Activated T-helper 1 cell treated with anti-CD3 and anti-CD28 coated beads, Interleukin-12 subunit alpha, Interleukin-12 subunit beta, Interleukin-2, Interleukin-4 antibody, amounts not matched to agents 30 ng/mL and 10 ng/mL and 1 ng/mL, durations not matched to agents 14 hours and 24 hours and 36 hours (primary cell): ENCODE data around the gene TMEM219. TPM values are rescaled to one million over a fixed set of nuclear protein-coding genes. Genes with fewer than 3 reads are reported as not detected.

Source experiments
- DNase-seq: peaks from one replicate; pipeline ENCODE4 v3.0.0; 2021; ENCODE audit warnings: low spot score
- H3K27ac Mint-ChIP-seq: one replicate; pipeline ENCODE4 v1.8.0; 2021; ENCODE audit warnings: mild to moderate bottlenecking, mixed read lengths
- H3K27me3 Mint-ChIP-seq: one replicate; pipeline ENCODE4 v1.8.0; 2022; ENCODE audit warnings: mild to moderate bottlenecking, moderate library complexity, mixed read lengths; ENCODE audit not compliant: insufficient read depth
- H3K36me3 Mint-ChIP-seq: one replicate; pipeline ENCODE4 v1.8.0; 2021; ENCODE audit warnings: low read depth, mixed read lengths
- H3K4me1 Mint-ChIP-seq: one replicate; pipeline ENCODE4 v1.8.0; 2021; ENCODE audit warnings: low read depth, mixed read lengths
- H3K4me3 Mint-ChIP-seq: one replicate; pipeline ENCODE4 v1.8.0; 2021; ENCODE audit warnings: mild to moderate bottlenecking, moderate library complexity, mixed read lengths
- H3K9me3 Mint-ChIP-seq: one replicate; pipeline ENCODE4 v1.8.0; 2021; ENCODE audit warnings: mixed read lengths
- intact Hi-C: fragments of 100-400 bp; cut with micrococcal nuclease; formaldehyde crosslinking; loops from one replicate; pipeline ENCODE4 v1.15.1; 2024
- total RNA-seq: library from RNA; stranded (reverse); gene quantifications from 2 replicates; pipeline ENCODE4 v1.2.3, GENCODE V29; 2022

Gene TMEM219
- total RNA-seq, 1 donor from 2014 or later: 43.7 TPM

DNA sequence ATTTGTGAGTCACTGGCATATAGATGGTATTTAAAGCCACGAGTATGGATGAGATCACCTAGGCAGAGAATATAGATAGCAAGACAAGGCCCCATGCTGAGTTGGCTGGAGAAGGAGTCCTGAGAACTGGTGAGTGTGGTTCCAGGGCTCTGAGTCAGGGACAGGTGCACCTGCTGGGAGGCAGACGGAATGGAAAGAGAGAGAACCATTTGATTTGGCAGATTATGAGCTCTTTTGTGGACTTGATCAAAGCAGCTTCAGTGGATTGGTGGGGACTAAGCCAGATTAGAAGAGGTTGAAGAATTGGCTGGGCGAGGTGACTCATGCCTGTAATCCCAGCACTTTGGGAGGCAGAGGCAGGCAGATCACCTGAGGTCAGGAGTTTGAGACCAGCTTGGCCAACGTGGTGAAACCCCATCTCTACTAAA lies 56.9 kb downstream of the TMEM219 start:
- H3K4me1 Mint-ChIP-seq: peaks cover 17% of the 10 kb centered on the region
- DNase-seq: no peak
- no peak overlapping the region for H3K4me3 Mint-ChIP-seq
- peaks cover 12% of the 10 kb centered on the region for H3K27me3 Mint-ChIP-seq
- H3K36me3 Mint-ChIP-seq: no peaks in the 10 kb centered on the region
- peak overlapping the region; percentile 1 for H3K27ac Mint-ChIP-seq
- no peaks in the 10 kb centered on the region for H3K9me3 Mint-ChIP-seq
- intact Hi-C loops: no loop called here

Other genes starting within 250 kb of the TMEM219 start
- gene C16orf54, start 216.1 kb upstream of the TMEM219 start, total RNA-seq: 21.3 and 24.6 TPM in 2 replicates
- gene ZG16, start 183.8 kb upstream of the TMEM219 start, total RNA-seq: not detected in 2 replicates
- 134 and 140 TPM in 2 replicates for gene KIF22, start 171.3 kb upstream of the TMEM219 start, total RNA-seq
- gene MAZ, start 155.6 kb upstream of the TMEM219 start, total RNA-seq: 365 and 380 TPM in 2 replicates
- 1.0 and 1.3 TPM in 2 replicates for gene PRRT2, start 149.9 kb upstream of the TMEM219 start, total RNA-seq
- gene PAGR1, start 145.9 kb upstream of the TMEM219 start, total RNA-seq: 29.2 and 30.8 TPM in 2 replicates
- gene MVP, start 141.6 kb upstream of the TMEM219 start, total RNA-seq: 117 and 124 TPM in 2 replicates
- 83.7 and 85.5 TPM in 2 replicates for gene CDIPT, start 98.9 kb upstream of the TMEM219 start, total RNA-seq
- 0.16 and 0.32 TPM in 2 replicates for gene SEZ6L2, start 62.5 kb upstream of the TMEM219 start, total RNA-seq
- gene ASPHD1, start 61.6 kb upstream of the TMEM219 start, total RNA-seq: 4.2 and 4.7 TPM in 2 replicates
- 53.7 and 58.2 TPM in 2 replicates for gene KCTD13, start 35.9 kb upstream of the TMEM219 start, total RNA-seq
- 38.5 and 39.7 TPM in 2 replicates for gene TAOK2, start 11.8 kb downstream of the TMEM219 start, total RNA-seq
- gene HIRIP3, start 33.5 kb downstream of the TMEM219 start, total RNA-seq: 48.8 and 50.1 TPM in 2 replicates
- 128 and 137 TPM in 2 replicates for gene INO80E, start 34.2 kb downstream of the TMEM219 start, total RNA-seq
- gene DOC2A, start 48.9 kb downstream of the TMEM219 start, total RNA-seq: 2.0 and 2.3 TPM in 2 replicates
- gene C16orf92, start 61.1 kb downstream of the TMEM219 start, total RNA-seq: not detected in 2 replicates
- gene TLCD3B, start 69.2 kb downstream of the TMEM219 start, total RNA-seq: 1.6 and 1.9 TPM in 2 replicates
- gene ALDOA, start 103.7 kb downstream of the TMEM219 start, total RNA-seq: 1,715 and 1,718 TPM in 2 replicates
- 133 and 147 TPM in 2 replicates for gene PPP4C, start 113.9 kb downstream of the TMEM219 start, total RNA-seq
- 1.6 and 1.8 TPM in 2 replicates for gene TBX6, start 129.8 kb downstream of the TMEM219 start, total RNA-seq
- 14.5 and 15.1 TPM in 2 replicates for gene YPEL3, start 134.1 kb downstream of the TMEM219 start, total RNA-seq
- 4.3 and 6.3 TPM in 2 replicates for gene GDPD3, start 151.5 kb downstream of the TMEM219 start, total RNA-seq
- gene MAPK3, start 161.1 kb downstream of the TMEM219 start, total RNA-seq: 53.7 and 58.3 TPM in 2 replicates
- gene CORO1A, start 221.5 kb downstream of the TMEM219 start, total RNA-seq: 816 and 819 TPM in 2 replicates
- gene BOLA2B, start 231.6 kb downstream of the TMEM219 start, total RNA-seq: 312 and 329 TPM in 2 replicates
- gene SLX1A, start 231.8 kb downstream of the TMEM219 start, total RNA-seq: 63.2 and 66.4 TPM in 2 replicates
- gene SULT1A3, start 237.2 kb downstream of the TMEM219 start, total RNA-seq: 18.9 and 20.4 TPM in 2 replicates